HG03565 (cell line): ENCODE results near the gene GPR156.
"Not testable (repeated sequence)": the region's sequence is repeated elsewhere in the genome, so short reads cannot be mapped to it uniquely, and the experiment has no call there.

Experiments used
- ATAC-seq: cut with Tn5 transposase; IDR thresholded peaks from one replicate; pipeline ENCODE4 v1.9.1; 2021; ENCODE audit warnings: mild to moderate bottlenecking, moderate library complexity; ENCODE audit not compliant: unreplicated experiment

The GPR156 gene

GRCh38 chr3:120284747-120285507 is at the start of gene GPR156:
TSS of gene GPR156 (minus strand) at chr3:120285222. CDS start at chr3:120244098, 41,124 bp downstream.
- no peak for ATAC-seq

- ATAC-seq, result no peak
Measured at GRCh38 chr3:120332646-120333045, 47.6 kb upstream of the GPR156 start.

DNA sequence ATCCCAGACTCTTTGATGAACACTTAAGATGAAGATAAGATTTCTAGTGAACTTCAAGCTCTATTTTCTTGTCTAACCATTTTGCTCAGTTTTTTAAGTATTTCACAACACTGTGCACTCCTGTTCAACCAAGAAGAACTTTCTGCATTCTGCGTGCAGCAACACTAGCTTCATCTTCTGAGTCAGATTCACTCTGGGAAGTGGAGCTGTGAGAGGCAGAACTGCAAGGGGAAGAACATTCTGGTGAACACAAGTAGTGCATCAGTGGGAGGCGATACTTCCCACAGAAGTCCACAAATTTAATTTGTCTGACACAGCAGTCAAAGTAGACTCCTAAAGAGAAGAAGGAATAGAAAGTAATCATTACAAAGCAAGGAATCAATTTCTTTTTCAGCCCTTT is 46.1 kb upstream of the GPR156 start:
- no peak for ATAC-seq

- no peak for ATAC-seq
Measured at GRCh38 chr3:120326784-120327183, 41.8 kb upstream of the GPR156 start.

- ATAC-seq, result no peak
Measured at GRCh38 chr3:120324190-120324589, 39.2 kb upstream of the GPR156 start.

DNA sequence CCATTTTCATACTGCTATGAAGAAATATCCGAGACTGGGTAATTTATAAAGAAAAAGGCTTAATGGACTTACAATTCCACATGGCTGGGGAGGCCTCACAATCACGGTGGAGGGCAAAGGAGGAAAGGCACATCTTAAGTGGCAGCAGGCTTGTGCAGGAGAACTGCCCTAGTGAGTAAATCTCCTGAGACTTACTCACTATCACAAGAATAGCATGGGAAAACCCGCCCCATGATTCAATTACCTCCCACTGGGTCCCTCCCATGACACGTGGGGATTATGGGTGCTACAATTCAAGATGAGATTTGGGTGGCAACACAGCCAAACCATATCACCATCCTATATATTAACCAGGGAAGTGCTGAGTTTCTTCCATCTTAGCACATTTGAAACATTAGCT is 38.7 kb upstream of the GPR156 start:
- not testable (repeated sequence) for ATAC-seq

DNA sequence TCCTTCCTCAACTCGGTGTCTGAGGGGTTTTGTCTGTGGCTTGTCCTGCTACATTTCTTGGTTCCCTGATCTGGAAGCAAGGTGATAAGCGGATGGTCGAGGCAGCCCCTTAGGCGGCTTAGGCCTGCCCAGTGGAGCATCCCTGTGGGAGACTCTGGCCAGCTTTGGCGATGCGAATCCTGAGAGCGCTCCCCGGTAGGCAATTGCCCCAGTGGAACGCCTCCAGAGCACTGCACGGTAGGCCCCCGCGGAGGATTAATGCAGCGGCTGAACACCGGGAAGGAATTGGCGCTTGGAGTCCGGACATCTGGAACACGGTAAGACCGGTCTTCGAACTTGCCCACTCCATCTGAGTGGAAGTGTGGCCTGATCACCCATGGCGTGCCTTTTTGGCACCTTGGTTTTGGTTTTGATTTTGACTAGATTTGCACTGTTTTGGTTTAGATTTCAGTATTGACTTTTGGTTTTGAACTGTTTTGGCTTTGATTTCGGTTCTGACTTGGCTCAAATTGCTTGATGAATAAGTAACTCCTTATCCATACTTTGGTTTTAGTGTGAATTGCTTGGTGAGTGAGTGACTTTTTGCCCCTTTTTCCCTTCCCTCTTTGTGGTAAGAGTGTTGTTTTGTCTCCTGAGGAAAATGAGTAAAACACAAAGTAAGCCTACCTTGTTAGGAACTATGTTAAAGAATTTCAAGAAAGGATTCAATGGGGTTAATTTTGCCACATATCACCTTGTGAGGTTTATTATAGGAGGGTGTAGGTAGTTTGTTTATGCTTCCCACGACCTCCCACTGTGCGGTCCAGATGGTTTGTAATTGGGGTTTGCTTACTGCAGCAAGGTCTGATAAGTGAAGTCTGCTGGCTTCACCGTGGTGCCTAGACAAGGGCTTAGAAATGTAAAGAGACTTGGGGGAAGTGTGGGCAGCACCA is 27.1 kb upstream of the GPR156 start:
- no peak for ATAC-seq

DNA sequence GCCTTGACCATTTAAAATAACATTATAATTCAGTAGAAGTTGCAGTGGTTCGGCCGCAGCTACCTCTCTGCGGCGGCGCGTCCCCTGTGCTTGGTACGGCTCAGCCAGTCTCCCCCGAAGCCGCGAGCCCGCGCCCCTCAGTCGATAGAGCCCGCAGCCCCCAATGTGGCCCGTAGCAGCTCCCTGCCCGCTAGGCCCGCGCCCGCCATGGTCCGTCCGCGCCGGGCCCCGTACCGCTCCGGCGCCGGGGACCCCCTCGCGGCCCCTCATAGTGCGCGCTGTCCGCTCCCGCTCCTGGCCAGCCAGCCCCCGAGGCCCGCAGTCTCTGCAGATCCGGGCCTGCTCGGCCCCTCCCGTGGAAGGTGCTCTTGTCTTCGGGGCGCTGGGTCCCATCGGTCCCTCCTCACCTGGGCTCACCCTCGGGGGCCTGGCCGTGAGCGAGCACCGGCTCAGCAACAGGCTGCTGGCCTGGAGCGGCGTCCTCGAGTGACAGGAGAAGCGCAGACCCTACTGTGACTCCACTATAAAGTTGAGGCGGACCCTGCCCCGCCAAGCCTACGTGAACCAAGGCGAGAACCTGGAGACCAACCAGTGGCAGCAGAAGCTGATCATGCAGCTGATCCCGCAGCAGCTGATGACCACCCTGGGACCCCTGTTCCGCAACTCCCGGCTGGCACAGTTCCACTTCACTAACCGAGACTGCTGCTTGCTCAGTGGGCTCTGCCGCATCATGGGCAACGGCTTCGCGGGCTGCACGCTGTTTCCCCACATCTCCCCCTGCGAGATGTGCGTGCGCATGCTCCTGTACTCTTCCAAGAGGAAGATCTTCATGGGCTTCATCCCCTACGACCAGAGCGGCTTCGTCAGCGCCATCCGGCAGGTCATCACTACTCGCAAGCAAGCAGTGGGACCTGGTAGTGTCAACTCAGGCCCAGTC is 21.8 kb upstream of the GPR156 start:
- no peak for ATAC-seq

DNA sequence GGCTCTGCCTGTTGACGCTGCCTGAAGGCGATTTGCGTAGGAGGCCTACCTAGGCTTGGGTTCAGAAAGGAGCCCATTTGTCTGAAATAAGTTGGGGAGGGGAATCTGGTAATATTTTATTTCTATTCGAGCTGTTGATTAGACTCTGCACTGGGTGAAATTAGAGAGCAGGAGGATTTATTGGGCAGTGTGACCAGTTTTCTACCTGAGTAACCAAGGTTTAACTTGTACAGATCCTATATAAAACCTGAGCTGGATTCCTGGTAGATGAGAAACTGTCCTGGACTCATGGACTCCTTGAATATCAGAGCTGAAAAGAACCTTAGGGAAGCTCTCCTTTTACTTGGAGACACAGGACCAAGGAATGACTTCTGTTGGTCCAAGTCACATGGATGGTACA is 19.6 kb upstream of the GPR156 start:
- ATAC-seq, result no peak

GRCh38 chr3:120302361-120302760 is 17.3 kb upstream of the GPR156 start:
- no peak for ATAC-seq

DNA sequence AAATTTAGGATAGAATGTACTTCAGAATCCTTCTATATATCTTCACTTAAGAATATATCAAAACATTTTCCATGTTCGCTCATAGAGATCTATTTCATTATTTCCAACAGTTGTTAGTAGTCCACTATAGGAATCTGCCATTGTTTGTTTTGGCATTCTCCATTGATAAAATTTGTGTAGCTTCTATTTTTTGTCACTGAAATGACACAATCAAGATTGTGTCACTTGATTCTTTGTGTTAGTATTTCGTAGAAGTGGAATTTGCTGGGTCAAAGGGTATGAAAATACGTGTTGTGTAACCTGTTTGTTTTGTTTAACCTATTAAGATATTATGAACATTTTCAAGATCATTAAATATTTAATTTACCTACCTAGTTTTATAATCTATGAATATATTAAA is 15.9 kb upstream of the GPR156 start:
- ATAC-seq, result no peak

GRCh38 chr3:120299403-120299802 is 14.4 kb upstream of the GPR156 start:
- no peak for ATAC-seq

GRCh38 chr3:120298996-120299395 is 14.0 kb upstream of the GPR156 start:
- no peak for ATAC-seq

DNA sequence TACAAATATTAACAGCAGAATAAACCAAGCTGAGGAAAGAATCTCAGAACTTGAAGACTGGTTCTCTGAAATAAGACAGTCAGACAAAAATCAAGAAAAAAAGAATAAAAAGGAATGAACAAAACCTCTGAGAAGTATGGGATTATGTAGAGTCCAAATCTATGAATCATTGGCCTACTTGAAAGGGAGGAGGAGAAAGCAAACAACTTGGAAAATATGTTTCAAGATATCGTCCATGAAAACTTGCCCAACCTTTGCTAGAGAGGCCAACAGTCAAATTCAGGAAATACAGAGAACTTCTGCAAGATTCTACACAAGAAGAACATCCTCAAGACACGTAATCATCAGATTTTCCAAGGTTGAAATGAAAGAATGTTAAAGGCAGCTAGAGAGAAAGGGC is 6.5 kb upstream of the GPR156 start:
- ATAC-seq, result not testable (repeated sequence)

- no peak for ATAC-seq
Measured at GRCh38 chr3:120289636-120290035, 4.6 kb upstream of the GPR156 start.

DNA sequence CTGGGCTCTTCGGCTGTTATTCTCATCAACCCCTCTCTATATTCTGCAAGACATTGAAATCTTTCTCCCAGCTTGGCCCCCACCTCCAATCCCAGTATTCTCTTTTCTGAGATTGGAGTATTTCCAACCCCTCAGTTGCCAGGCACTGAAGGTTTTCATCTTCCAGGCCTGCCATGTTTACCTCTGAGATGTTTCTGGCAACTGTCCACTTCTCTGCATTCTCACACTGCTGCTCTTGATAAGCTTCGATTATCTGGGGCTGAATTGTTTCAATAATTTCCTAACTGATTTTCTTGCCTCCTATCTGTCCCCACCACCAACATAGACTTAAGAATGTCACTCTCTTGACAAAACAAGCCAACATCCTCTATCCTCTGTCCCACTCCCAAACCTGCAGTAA is 1.4 kb upstream of the GPR156 start:
- no peak for ATAC-seq

DNA sequence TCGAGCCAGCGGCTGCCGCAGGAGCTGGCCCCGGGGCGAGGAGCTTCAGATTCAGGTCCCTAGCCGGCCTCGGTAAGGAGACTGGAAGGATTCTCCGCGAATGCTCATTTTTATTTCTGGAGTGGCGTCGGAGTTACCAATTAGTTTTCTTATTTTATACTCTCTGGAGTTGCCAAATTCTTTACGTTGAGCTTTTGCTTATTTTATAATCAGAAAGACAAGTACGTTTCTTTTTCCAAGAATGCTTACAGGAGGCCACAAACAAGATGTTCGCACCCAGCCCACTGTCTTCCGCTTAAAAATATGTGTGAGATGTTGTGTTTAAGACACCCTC is 453 bp upstream of the GPR156 start:
- no peak for ATAC-seq

DNA sequence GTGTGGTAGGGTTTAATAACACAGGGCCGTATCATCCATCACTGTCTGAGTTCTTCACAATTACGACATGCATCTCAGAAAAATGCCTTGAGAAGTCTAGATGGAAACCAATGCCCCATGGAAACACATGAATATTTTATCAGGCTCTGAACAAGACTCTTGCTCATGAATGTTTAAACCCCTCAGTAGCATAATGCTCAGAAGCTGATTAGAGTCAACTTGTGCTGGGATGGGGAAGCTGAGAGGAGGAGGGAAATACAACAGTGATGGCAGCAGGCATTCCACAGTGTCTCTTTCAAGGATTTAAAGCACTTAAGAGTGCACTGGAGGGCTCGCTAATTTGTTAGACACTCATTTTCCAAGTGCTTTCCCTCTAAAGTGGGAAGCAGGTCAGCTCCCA is 3.8 kb downstream of the GPR156 start:
- ATAC-seq, result no peak

DNA sequence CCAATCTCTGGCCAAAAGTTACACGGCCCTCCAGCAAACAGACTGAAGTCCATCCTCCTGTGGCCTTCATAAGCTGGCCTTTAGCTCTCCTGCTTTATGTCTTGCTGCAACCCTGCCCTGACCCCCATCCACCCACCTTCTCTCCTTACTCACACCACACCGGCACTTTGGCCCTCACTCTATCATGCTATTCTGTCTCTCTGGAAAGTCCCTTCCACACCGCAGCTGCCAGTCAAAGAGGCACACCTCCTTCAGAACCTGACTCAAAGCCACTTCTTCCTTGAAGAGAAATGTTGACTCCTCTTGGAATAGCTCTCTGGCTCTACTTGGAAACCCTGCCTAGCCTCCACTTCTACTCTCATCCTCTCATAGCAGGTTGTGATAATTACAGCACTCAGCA is 4.5 kb downstream of the GPR156 start:
- ATAC-seq, result no peak

GRCh38 chr3:120280026-120280425 is 5.0 kb downstream of the GPR156 start:
- ATAC-seq, result no peak

DNA sequence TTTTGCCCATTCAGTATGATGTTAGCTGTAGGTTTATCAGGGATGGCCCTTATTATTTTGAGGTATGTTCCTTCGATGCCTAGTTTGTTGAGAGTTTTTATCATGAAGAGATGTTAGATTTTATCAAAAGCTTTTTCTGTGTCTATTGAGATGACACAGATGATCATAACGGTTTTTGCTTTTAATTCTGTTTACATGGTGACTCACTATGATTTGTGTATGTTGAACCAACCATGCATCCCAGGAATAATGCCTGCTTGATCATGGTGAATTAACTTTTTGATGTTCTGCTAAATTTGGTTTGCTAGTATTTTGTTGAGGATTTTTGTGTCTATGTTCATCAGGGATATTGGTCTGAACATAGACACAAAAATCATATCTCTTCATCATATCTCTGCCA is 8.3 kb downstream of the GPR156 start:
- no peak for ATAC-seq
